Subcutaneous adipose tissue (tissue), 4 donors: ENCODE data around the gene HBG2. TPM values are rescaled to one million over a fixed set of nuclear protein-coding genes. Genes with fewer than 3 reads are reported as not detected.

Source experiments
- CTCF ChIP-seq: fragments of 450-650 bp; IDR thresholded peaks from one replicate; pipeline ENCODE4 v1.5.1; 2016; ENCODE audit warnings: low read depth, mild to moderate bottlenecking, control low read depth, antibody characterized with exemption, moderate library complexity
- total RNA-seq, 4 donors: library from RNA; depleted of rRNA; stranded (reverse); fragments of >200 nt; gene quantifications; one replicate each; pipeline ENCODE4 v1.1.0, GENCODE V29; 2016

The HBG2 gene
- total RNA-seq, 4 donors from 2014 or later: not detected

GRCh38 chr11:5232176-5232575 is 22.4 kb downstream of the HBG2 start:
- TF ChIP-seq CTCF: no peak

GRCh38 chr11:5231111-5231510 is 23.5 kb downstream of the HBG2 start:
- TF ChIP-seq CTCF: no peak

GRCh38 chr11:5230266-5230665 is 24.3 kb downstream of the HBG2 start:
- no peak for TF ChIP-seq CTCF

- no peak for TF ChIP-seq CTCF
These were observed 24.8 kb downstream of the HBG2 start for GRCh38 chr11:5229796-5230195.

GRCh38 chr11:5229356-5229755 is 25.2 kb downstream of the HBG2 start:
- no peak for TF ChIP-seq CTCF

- no peak for TF ChIP-seq CTCF
These were observed 26.5 kb downstream of the HBG2 start for GRCh38 chr11:5228124-5228523.

- TF ChIP-seq CTCF: no peak
These were observed 26.9 kb downstream of the HBG2 start for GRCh38 chr11:5227681-5228080.
